ENCODE measurements around the gene GPR26.

DNA sequence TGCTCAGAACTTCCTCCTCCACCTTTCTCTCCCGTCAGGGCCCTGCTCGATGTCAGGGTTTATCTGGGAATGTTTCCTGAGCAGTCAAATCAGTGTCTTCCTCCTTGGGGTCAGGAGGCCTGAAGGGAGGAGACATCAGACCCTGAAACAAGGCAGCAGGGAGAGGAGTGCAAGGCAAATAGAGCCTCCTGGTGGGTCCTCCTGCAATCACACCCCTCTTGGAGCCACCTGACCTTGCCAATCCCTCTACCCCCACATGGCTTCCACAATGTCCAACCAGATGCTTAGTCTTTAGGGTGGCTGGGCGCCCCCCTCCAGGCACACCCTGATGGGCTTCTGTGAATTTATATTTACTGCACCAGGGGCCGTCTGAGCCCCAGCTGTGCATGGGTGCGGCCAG lies 12.2 kb downstream of the GPR26 start:
- TF ChIP-seq, protein P1, sequence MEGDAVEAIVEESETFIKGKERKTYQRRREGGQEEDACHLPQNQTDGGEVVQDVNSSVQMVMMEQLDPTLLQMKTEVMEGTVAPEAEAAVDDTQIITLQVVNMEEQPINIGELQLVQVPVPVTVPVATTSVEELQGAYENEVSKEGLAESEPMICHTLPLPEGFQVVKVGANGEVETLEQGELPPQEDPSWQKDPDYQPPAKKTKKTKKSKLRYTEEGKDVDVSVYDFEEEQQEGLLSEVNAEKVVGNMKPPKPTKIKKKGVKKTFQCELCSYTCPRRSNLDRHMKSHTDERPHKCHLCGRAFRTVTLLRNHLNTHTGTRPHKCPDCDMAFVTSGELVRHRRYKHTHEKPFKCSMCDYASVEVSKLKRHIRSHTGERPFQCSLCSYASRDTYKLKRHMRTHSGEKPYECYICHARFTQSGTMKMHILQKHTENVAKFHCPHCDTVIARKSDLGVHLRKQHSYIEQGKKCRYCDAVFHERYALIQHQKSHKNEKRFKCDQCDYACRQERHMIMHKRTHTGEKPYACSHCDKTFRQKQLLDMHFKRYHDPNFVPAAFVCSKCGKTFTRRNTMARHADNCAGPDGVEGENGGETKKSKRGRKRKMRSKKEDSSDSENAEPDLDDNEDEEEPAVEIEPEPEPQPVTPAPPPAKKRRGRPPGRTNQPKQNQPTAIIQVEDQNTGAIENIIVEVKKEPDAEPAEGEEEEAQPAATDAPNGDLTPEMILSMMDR (IDR thresholded peaks at IDR 0.05; ENCODE audit: borderline replicate concordance, extremely low read depth, low read length, poor library complexity, severe bottlenecking): peak; percentile 21
- TF ChIP-seq EZH2 (IDR thresholded peaks at IDR 0.05; ENCODE audit: borderline replicate concordance, low read depth, low read length, severe bottlenecking): no peak
